SK-N-SH treated with all-trans-retinoic acid at 6 μM for 48 hours (cell line): Measurements from ENCODE around the gene ALX4.

Source experiments
- ARNTL ChIP-seq: fragments of 450-650 bp; formaldehyde crosslinking; IDR thresholded peaks from 2 replicates; pipeline ENCODE4 v1.5.0; 2020; ENCODE audit warnings: low read depth, mild to moderate bottlenecking, moderate library complexity, borderline replicate concordance
- CSRNP3 ChIP-seq: fragments of 250-450 bp; sonication (Bioruptor Pico); IDR thresholded peaks from 2 replicates; pipeline ENCODE4 v1.5.1; 2021; ENCODE audit warnings: mild to moderate bottlenecking, moderate library complexity
- PPARA ChIP-seq: fragments of 250-450 bp; sonication (Bioruptor Pico); IDR thresholded peaks from 2 replicates; pipeline ENCODE4 v1.5.0; 2020; ENCODE audit warnings: mild to moderate bottlenecking, borderline replicate concordance
- ZFP3 ChIP-seq: fragments of 250-450 bp; sonication (Bioruptor Pico); IDR thresholded peaks from 2 replicates; pipeline ENCODE4 v1.5.0; 2020; ENCODE audit warnings: mild to moderate bottlenecking, moderate library complexity
- ZFP30 ChIP-seq: fragments of 450-650 bp; formaldehyde crosslinking; IDR thresholded peaks from 2 replicates; pipeline ENCODE4 v1.5.0; 2022; ENCODE audit warnings: mild to moderate bottlenecking, moderate library complexity
- ZNF565 ChIP-seq: fragments of 450-650 bp; formaldehyde crosslinking; conservative IDR thresholded peaks from 2 replicates; pipeline ENCODE4 v1.5.0; 2020; ENCODE audit warnings: low read depth, mild to moderate bottlenecking, moderate library complexity
- ZNF70 ChIP-seq: fragments of 450-650 bp; formaldehyde crosslinking; IDR thresholded peaks from 2 replicates; pipeline ENCODE4 v1.5.0; 2020; ENCODE audit warnings: mild to moderate bottlenecking, moderate library complexity
- TF ChIP-seq, protein P1 (sequence below): fragments of 250-450 bp; sonication (Bioruptor Pico); IDR thresholded peaks from 2 replicates; pipeline ENCODE4 v1.5.1; 2020; ENCODE audit warnings: low read depth, mild to moderate bottlenecking, moderate library complexity

GRCh38 chr11:44300844-44301563 is 8.9 kb downstream of the ALX4 start:
- TF ChIP-seq CSRNP3 (CRISPR knock-in tag), result no peak
- TF ChIP-seq ZNF565 (CRISPR knock-in tag), result no peak
- no peak for TF ChIP-seq PPARA (CRISPR knock-in tag)
- TF ChIP-seq, protein P1, sequence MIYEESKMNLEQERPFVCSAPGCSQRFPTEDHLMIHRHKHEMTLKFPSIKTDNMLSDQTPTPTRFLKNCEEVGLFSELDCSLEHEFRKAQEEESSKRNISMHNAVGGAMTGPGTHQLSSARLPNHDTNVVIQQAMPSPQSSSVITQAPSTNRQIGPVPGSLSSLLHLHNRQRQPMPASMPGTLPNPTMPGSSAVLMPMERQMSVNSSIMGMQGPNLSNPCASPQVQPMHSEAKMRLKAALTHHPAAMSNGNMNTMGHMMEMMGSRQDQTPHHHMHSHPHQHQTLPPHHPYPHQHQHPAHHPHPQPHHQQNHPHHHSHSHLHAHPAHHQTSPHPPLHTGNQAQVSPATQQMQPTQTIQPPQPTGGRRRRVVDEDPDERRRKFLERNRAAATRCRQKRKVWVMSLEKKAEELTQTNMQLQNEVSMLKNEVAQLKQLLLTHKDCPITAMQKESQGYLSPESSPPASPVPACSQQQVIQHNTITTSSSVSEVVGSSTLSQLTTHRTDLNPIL (CRISPR knock-in tag), result no peak
- TF ChIP-seq ZNF70 (CRISPR knock-in tag), result no peak
- TF ChIP-seq ARNTL (CRISPR knock-in tag), result no peak
- no peak for TF ChIP-seq ZFP30 (CRISPR knock-in tag)
- TF ChIP-seq ZFP3 (CRISPR knock-in tag), result no peak
